ENCODE results near the gene INAFM1. TPM values are rescaled to one million over a fixed set of nuclear protein-coding genes. Genes with fewer than 3 reads are reported as not detected.

Gene INAFM1
- total and polyA plus RNA-seq, 9 of the 15 experiments (the other 6 are each of a cell fraction or from before 2014, with no cell fraction given): 0.71 to 30.9 (median 3.1) TPM

GRCh38 chr19:47227352-47228167 is 47.1 kb upstream of the INAFM1 start (continued):
- TF ChIP-seq TSHZ1 (CRISPR knock-in tag; IDR thresholded peaks at IDR 0.05): no peak
- no peak for TF ChIP-seq PTBP1 (IDR thresholded peaks at IDR 0.05; ENCODE audit: low read depth, low read length)
- no peak for TF ChIP-seq ZNF316 (IDR thresholded peaks at IDR 0.05)
- TF ChIP-seq ZNF699 (CRISPR knock-in tag; IDR thresholded peaks at IDR 0.05; ENCODE audit: insufficient replicate concordance): no peak
- TF ChIP-seq ZBTB33 (CRISPR knock-in tag; IDR thresholded peaks at IDR 0.05): peak; percentile 40; the same call in 1 of the 2 replicates
- TF ChIP-seq CHAMP1 (IDR thresholded peaks at IDR 0.05): no peak
- no peak for TF ChIP-seq HDAC6 (IDR thresholded peaks at IDR 0.05; ENCODE audit: low read depth, low read length)
- no peak; the same call in 1 of the 2 replicates for TF ChIP-seq POLR2AphosphoS2 (IDR thresholded peaks at IDR 0.05; ENCODE audit: low read length)
- TF ChIP-seq ETV6 (IDR thresholded peaks at IDR 0.05; ENCODE audit: borderline replicate concordance in 1 of 2, low read depth in 2 of 2, low read length in 1 of 2): peak in 1 of 2 experiments; percentile 50; a peak in 1 of 4 replicates
- no peak for TF ChIP-seq ETV6 (CRISPR knock-in tag; IDR thresholded peaks at IDR 0.05; ENCODE audit: borderline replicate concordance)
- TF ChIP-seq DLX4 (CRISPR knock-in tag; IDR thresholded peaks at IDR 0.05): no peak
- no peak for TF ChIP-seq ZKSCAN1 (IDR thresholded peaks at IDR 0.05; ENCODE audit: low read depth, low read length)
- no peak for TF ChIP-seq ID3 (CRISPR knock-in tag; IDR thresholded peaks at IDR 0.05)
- TF ChIP-seq ID3 (tag; IDR thresholded peaks at IDR 0.05): 0 out of 2 replicates have a peak, but pooled peaks have one; percentile 32
- peak; percentile 29; the same call in 1 of the 2 replicates for TF ChIP-seq ZNF175 (CRISPR knock-in tag; IDR thresholded peaks at IDR 0.05; ENCODE audit: low read depth)
- TF ChIP-seq CBX8 (IDR thresholded peaks at IDR 0.05; ENCODE audit: borderline replicate concordance, extremely low read depth, low read depth, low read length, poor library complexity, severe bottlenecking): no peak
- TF ChIP-seq ZSCAN32 (CRISPR knock-in tag; IDR thresholded peaks at IDR 0.05): no peak

All from K562 (cell line).